GM12864 (cell line): ENCODE data around the gene BRD9.

Experiments
- DNase-seq: peaks from one replicate; pipeline ENCODE4 v3.0.0-alpha.2; 2011; ENCODE audit warnings: low read depth
- H3K4me3 ChIP-seq: 2 replicates; pipeline ENCODE4 v1.5.1; 2011; ENCODE audit warnings: mild to moderate bottlenecking, low read depth, low read length, control low read depth
- CTCF ChIP-seq: IDR thresholded peaks from 2 replicates; pipeline ENCODE4 v1.5.1; 2011; ENCODE audit warnings: low read depth, mild to moderate bottlenecking, moderate library complexity, low read length, control low read depth, inconsistent platforms; ENCODE audit errors: missing control alignments

The BRD9 gene

GRCh38 chr5:885529-885928 is 7.1 kb downstream of the BRD9 start:
- no peak overlapping the region for H3K4me3 ChIP-seq
- no peak for TF ChIP-seq CTCF
- DNase-seq: no peak

- no peak for DNase-seq
- no peak overlapping the region for H3K4me3 ChIP-seq
- no peak for TF ChIP-seq CTCF
Observed at GRCh38 chr5:885127-885442, 7.5 kb downstream of the BRD9 start.

GRCh38 chr5:884345-885126 is 8.1 kb downstream of the BRD9 start:
- TF ChIP-seq CTCF: no peak
- DNase-seq: no peak
- no peak overlapping the region for H3K4me3 ChIP-seq

- DNase-seq: no peak
- TF ChIP-seq CTCF: no peak
Observed at GRCh38 chr5:883475-884181, 9.0 kb downstream of the BRD9 start.

GRCh38 chr5:882253-883183 is 10.1 kb downstream of the BRD9 start:
- H3K4me3 ChIP-seq: no peak overlapping the region
- TF ChIP-seq CTCF: no peak
- DNase-seq: no peak

More at GRCh38 chr5:883475-884181, 9.0 kb downstream of the BRD9 start:
- no peak overlapping the region for H3K4me3 ChIP-seq

- DNase-seq: no peak
- no peak overlapping the region for H3K4me3 ChIP-seq
- no peak for TF ChIP-seq CTCF
Observed at GRCh38 chr5:881551-881935, 11.1 kb downstream of the BRD9 start.
